Measurements from ENCODE around the gene LONRF2. TPM values are rescaled to one million over a fixed set of nuclear protein-coding genes. Genes with fewer than 3 reads are reported as not detected.

Gene LONRF2
- polyA plus RNA-seq, 6 donors from 2014 or later: not detected

- no peak for DNase-seq
- peak overlapping the region in 1 of 6 donors; percentile 0 for H3K27ac Mint-ChIP-seq
- H3K27me3 Mint-ChIP-seq: peaks cover 0 to 4% (median 0%) of the 10 kb centered on the region in 3 donors
- H3K4me1 Mint-ChIP-seq: peaks cover 3 to 9% (median 5%) of the 10 kb centered on the region in 3 donors
- H3K4me3 Mint-ChIP-seq: no peak overlapping the region
- peaks cover 0 to 8% of the 10 kb centered on the region in 2 donors for H3K36me3 Mint-ChIP-seq
- ATAC-seq (ENCODE audit: low read depth in 2 of 2): no peak
- H3K9me3 Mint-ChIP-seq: peaks cover 0 to 5% (median 0%) of the 10 kb centered on the region in 7 donors
Measured at GRCh38 chr2:100267751-100268150, 54.5 kb downstream of the LONRF2 start.

GRCh38 chr2:100266126-100266525 is 56.2 kb downstream of the LONRF2 start:
- Mint-ChIP-seq H3K4me1 (peaks cover 5 to 12% (median 8%) of the 10 kb centered on the region in 3 donors), H3K36me3 (peaks cover 0 to 8% of the 10 kb centered on the region in 2 donors), H3K27me3 (peaks cover 0 to 4% (median 0%) of the 10 kb centered on the region in 3 donors), H3K27ac (peak overlapping the region in 1 of 6 donors; percentile 83), H3K9me3 (peaks cover 0 to 5% (median 0%) of the 10 kb centered on the region in 7 donors), H3K4me3 (no peak overlapping the region)
- ATAC-seq (ENCODE audit: low read depth in 2 of 2) (no peak), DNase-seq (no peak)

GRCh38 chr2:100265226-100265625 is 57.1 kb downstream of the LONRF2 start:
- no peaks in the 10 kb centered on the region for H3K36me3 Mint-ChIP-seq
- H3K4me3 Mint-ChIP-seq: no peak overlapping the region
- DNase-seq (no peak), ATAC-seq (ENCODE audit: low read depth in 2 of 2) (no peak)
- H3K9me3 Mint-ChIP-seq: no peaks in the 10 kb centered on the region
- H3K4me1 Mint-ChIP-seq: peaks cover 12 to 19% (median 16%) of the 10 kb centered on the region in 3 donors
- peaks cover 0 to 7% (median 0%) of the 10 kb centered on the region in 3 donors for H3K27me3 Mint-ChIP-seq
- H3K27ac Mint-ChIP-seq: no peak overlapping the region

DNA sequence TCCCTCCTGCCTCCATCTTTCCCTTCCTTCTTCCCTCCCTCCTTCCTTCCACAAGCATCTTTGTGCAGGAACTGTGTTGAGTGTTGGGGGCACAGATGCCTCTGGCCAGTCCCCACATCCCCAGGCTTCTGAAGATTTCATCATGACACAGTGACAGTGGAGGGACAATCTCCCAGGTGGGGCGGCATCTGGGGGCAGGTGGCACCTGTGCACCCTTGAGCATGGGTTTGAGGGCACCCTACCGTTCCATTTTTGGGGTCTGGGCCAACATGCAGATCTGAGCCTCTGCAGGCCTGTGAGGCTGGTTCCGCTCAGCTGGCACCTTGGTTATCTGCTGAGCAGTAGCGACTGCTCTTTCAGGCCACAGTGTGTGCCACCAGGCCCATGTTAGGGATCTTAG is 57.6 kb downstream of the LONRF2 start:
- Mint-ChIP-seq H3K27ac (no peak overlapping the region), H3K36me3 (no peaks in the 10 kb centered on the region), H3K27me3 (peaks cover 0 to 7% (median 0%) of the 10 kb centered on the region in 3 donors), H3K4me1 (peaks cover 15 to 23% (median 16%) of the 10 kb centered on the region in 3 donors), H3K9me3 (no peaks in the 10 kb centered on the region), H3K4me3 (no peak overlapping the region)
- DNase-seq: no peak
- ATAC-seq (ENCODE audit: low read depth in 2 of 2): no peak

- no peak for ATAC-seq (ENCODE audit: low read depth in 2 of 2)
- peak overlapping the region in 1 of 6 donors; percentile 27 for H3K27ac Mint-ChIP-seq
- DNase-seq: no peak
- H3K4me1 Mint-ChIP-seq: peaks cover 15 to 23% (median 16%) of the 10 kb centered on the region in 3 donors
- no peak overlapping the region for H3K4me3 Mint-ChIP-seq
- no peaks in the 10 kb centered on the region for H3K9me3 Mint-ChIP-seq
- H3K36me3 Mint-ChIP-seq: no peaks in the 10 kb centered on the region
- peaks cover 0 to 7% (median 0%) of the 10 kb centered on the region in 3 donors for H3K27me3 Mint-ChIP-seq
Measured at GRCh38 chr2:100264121-100264520, 58.2 kb downstream of the LONRF2 start.

GRCh38 chr2:100262555-100263320 is 59.6 kb downstream of the LONRF2 start:
- Mint-ChIP-seq H3K4me3 (no peak overlapping the region), H3K9me3 (no peaks in the 10 kb centered on the region), H3K27ac (peak overlapping the region in 2 of 6 donors; percentile 15 to 82), H3K36me3 (no peaks in the 10 kb centered on the region), H3K4me1 (peaks cover 19 to 31% (median 24%) of the 10 kb centered on the region in 3 donors), H3K27me3 (peaks cover 0 to 7% (median 0%) of the 10 kb centered on the region in 3 donors)
- DNase-seq (peak; percentile 56), ATAC-seq (ENCODE audit: low read depth in 2 of 2) (peak; percentile 59 to 62)

DNA sequence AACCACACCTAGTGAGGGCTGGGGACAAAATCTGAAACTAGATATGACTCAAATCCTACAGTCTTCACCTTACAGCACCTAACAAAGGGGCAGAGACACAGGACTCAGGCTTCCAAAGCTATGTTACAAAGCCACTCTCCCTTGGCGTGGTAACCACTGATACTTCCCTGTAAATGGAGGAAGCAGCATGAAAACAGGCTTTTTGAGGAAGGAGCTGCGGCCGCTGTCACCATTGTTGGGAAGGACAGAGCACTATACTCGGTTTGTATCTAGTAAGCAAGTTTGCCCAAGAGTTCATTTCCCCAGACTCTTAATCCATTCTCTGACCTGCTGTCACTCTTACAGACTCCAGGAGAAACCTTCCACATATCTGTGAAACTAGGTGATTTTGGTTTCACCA is 60.3 kb downstream of the LONRF2 start:
- ATAC-seq (ENCODE audit: low read depth in 2 of 2): no peak
- Mint-ChIP-seq H3K4me1 (peaks cover 19 to 31% (median 30%) of the 10 kb centered on the region in 3 donors), H3K27ac (no peak overlapping the region), H3K27me3 (peaks cover 0 to 7% (median 6%) of the 10 kb centered on the region in 3 donors), H3K36me3 (no peaks in the 10 kb centered on the region), H3K9me3 (no peaks in the 10 kb centered on the region), H3K4me3 (no peak overlapping the region)
- no peak for DNase-seq

DNA sequence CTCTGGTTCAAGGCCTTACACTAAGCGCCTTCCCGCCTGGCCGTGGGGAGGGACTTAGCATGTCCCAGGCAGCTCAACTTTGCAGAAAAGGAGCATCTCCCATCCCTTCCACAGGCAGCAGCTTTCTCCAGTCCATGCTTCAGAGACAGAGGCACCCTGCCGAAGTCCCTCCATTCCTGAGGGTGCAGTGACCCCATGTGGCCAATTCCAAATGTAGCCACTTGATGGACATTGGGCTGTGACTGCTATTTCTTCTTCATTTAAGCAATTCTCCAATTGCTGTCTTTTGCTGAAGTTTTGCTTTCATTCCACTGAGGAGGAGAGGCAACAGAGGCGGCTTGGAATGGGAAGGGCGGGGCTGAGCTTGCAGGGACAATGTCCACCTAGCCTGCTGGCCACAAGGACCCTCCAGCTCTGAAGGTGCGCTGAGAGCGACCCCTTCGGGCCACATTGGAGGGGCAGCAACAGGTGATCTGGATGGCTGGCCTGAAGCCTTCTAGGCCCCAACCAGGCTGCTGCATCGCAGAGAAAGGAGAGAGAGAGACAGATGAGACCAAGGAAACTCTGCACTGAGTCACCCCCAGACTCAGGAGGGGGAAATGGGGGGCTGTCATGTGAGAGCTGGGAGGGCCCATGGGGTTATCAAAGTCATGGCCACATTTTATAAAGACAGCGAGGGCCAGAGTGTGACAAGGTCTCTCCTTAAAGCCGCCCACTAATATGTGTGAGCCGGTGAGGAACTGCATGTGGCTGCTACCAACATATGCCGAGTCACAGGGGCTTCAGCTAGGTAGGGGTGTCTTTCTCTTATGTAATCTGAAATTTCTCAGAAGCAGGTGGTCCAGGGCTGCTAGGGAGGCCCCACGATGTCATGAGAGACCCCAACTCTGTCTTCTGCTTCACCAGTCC is 61.3 kb downstream of the LONRF2 start:
- Mint-ChIP-seq H3K4me3 (no peak overlapping the region), H3K27ac (peak overlapping the region in 2 of 6 donors; percentile 55 to 93), H3K9me3 (no peaks in the 10 kb centered on the region), H3K27me3 (peaks cover 0 to 6% (median 3%) of the 10 kb centered on the region in 3 donors), H3K36me3 (no peaks in the 10 kb centered on the region), H3K4me1 (peaks cover 19 to 25% (median 24%) of the 10 kb centered on the region in 3 donors)
- no peak for DNase-seq
- peak; percentile 76 to 88 for ATAC-seq (ENCODE audit: low read depth in 2 of 2)

GRCh38 chr2:100259106-100259505 is 63.2 kb downstream of the LONRF2 start:
- Mint-ChIP-seq H3K9me3 (peaks cover 0 to 2% (median 0%) of the 10 kb centered on the region in 7 donors), H3K27me3 (peaks cover 0 to 6% (median 3%) of the 10 kb centered on the region in 3 donors), H3K27ac (no peak overlapping the region), H3K36me3 (no peaks in the 10 kb centered on the region), H3K4me1 (peaks cover 19 to 30% (median 24%) of the 10 kb centered on the region in 3 donors), H3K4me3 (no peak overlapping the region)
- DNase-seq: no peak
- no peak for ATAC-seq (ENCODE audit: low read depth in 2 of 2)

DNA sequence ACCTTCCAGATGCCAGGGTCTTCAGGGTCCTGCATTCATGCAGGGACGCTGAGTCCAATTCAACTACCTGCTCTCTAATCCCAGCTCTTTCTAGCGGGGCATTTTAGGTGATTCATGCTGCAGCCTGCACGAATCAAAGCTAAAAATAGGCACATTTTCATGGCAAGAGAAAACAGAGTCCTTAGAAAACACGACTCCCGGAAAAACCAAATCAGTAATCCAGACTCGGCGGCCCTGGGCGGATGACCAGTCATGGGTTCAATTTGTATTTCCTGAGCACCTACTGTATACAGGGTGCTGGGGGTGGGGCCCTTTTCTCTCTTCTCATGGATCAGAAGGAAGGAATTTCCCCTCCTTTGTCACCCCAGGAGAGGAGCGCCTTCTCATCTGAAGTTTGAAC is 64.4 kb downstream of the LONRF2 start:
- Mint-ChIP-seq H3K27ac (no peak overlapping the region), H3K9me3 (peaks cover 0 to 2% (median 0%) of the 10 kb centered on the region in 7 donors)

DNA sequence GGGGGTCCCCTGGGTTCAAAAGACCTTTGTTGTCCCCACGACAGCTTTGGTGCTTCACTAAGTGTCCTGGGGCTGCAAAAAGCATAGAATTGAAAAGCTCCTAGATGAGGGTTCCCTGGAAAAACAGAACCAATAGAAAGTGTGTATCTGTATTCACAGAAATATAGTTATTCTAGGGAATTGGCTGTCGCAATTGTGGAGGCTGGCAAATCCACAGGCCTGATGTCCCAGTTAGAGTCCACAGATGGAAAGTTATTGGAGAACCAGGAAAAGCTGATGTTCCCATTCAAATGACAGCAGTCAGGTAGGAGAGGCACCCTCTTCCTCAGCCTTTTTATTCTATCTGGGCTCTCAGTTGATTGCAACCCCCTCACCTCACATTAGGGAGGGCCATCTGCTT is 65.5 kb downstream of the LONRF2 start:
- no peaks in the 10 kb centered on the region for H3K36me3 Mint-ChIP-seq
- DNase-seq: no peak
- no peak for ATAC-seq (ENCODE audit: low read depth in 2 of 2)
- H3K27me3 Mint-ChIP-seq: peaks cover 0 to 6% (median 3%) of the 10 kb centered on the region in 3 donors
- peaks cover 0 to 2% (median 0%) of the 10 kb centered on the region in 7 donors for H3K9me3 Mint-ChIP-seq
- H3K4me3 Mint-ChIP-seq: no peak overlapping the region
- H3K27ac Mint-ChIP-seq: peak overlapping the region in 2 of 6 donors; percentile 47 to 58
- peaks cover 14 to 37% (median 22%) of the 10 kb centered on the region in 3 donors for H3K4me1 Mint-ChIP-seq

More for the DNA sequence above, 64.4 kb downstream of the LONRF2 start:
- H3K4me1 Mint-ChIP-seq: peaks cover 19 to 30% (median 24%) of the 10 kb centered on the region in 3 donors
- no peak for DNase-seq
- ATAC-seq (ENCODE audit: low read depth in 2 of 2): no peak
- no peak overlapping the region for H3K4me3 Mint-ChIP-seq
- H3K36me3 Mint-ChIP-seq: no peaks in the 10 kb centered on the region
- H3K27me3 Mint-ChIP-seq: peaks cover 0 to 6% (median 3%) of the 10 kb centered on the region in 3 donors

- no peak overlapping the region for H3K4me3 Mint-ChIP-seq
- H3K27me3 Mint-ChIP-seq: peaks cover 0 to 6% (median 3%) of the 10 kb centered on the region in 3 donors
- DNase-seq: no peak
Measured at GRCh38 chr2:100256416-100256815, 65.9 kb downstream of the LONRF2 start.

GRCh38 chr2:100254646-100255210 is 67.6 kb downstream of the LONRF2 start:
- Mint-ChIP-seq H3K27me3 (peaks cover 0 to 6% (median 0%) of the 10 kb centered on the region in 3 donors), H3K9me3 (peaks cover 0 to 5% (median 0%) of the 10 kb centered on the region in 7 donors), H3K36me3 (peaks cover 0 to 10% of the 10 kb centered on the region in 2 donors), H3K4me1 (peaks cover 19 to 43% (median 29%) of the 10 kb centered on the region in 3 donors), H3K4me3 (no peak overlapping the region), H3K27ac (peak overlapping the region in 2 of 6 donors; percentile 9 to 94)
- DNase-seq: no peak
- no peak for ATAC-seq (ENCODE audit: low read depth in 2 of 2)

More at GRCh38 chr2:100256416-100256815, 65.9 kb downstream of the LONRF2 start:
- Mint-ChIP-seq H3K27ac (peak overlapping the region in 1 of 6 donors; percentile 64), H3K9me3 (peaks cover 0 to 2% (median 0%) of the 10 kb centered on the region in 7 donors), H3K4me1 (peaks cover 14 to 37% (median 23%) of the 10 kb centered on the region in 3 donors), H3K36me3 (no peaks in the 10 kb centered on the region)
- no peak for ATAC-seq (ENCODE audit: low read depth in 2 of 2)

All from naive B cell (primary cell).